T1000 (cell line): ENCODE results near the gene RBSN.

Experiments used
- DNase-seq: peaks from one replicate; lab custom pipeline; 2025; ENCODE audit warnings: mixed read lengths; lab: John Stamatoyannopoulos, UW

The RBSN gene

GRCh38 chr3:15056676-15057404 is 42.1 kb downstream of the RBSN start:
- DNase-seq, result no peak

GRCh38 chr3:15055019-15055557 is 43.9 kb downstream of the RBSN start:
- no peak for DNase-seq

- DNase-seq, result no peak
Measured at GRCh38 chr3:15053541-15053940, 45.4 kb downstream of the RBSN start.

- DNase-seq, result no peak
Measured at GRCh38 chr3:15052335-15053242, 46.4 kb downstream of the RBSN start.

GRCh38 chr3:15051531-15051930 is 47.4 kb downstream of the RBSN start:
- DNase-seq, result no peak

GRCh38 chr3:15050405-15051092 is 48.4 kb downstream of the RBSN start:
- DNase-seq, result no peak

- DNase-seq, result no peak
Measured at GRCh38 chr3:15049584-15049983, 49.4 kb downstream of the RBSN start.

GRCh38 chr3:15045667-15046066 is 53.3 kb downstream of the RBSN start:
- DNase-seq, result no peak

- no peak for DNase-seq
Measured at GRCh38 chr3:15044326-15044725, 54.6 kb downstream of the RBSN start.

- no peak for DNase-seq
Measured at GRCh38 chr3:15043408-15044171, 55.4 kb downstream of the RBSN start.

- no peak for DNase-seq
Measured at GRCh38 chr3:15042936-15043335, 56.0 kb downstream of the RBSN start.

- no peak for DNase-seq
Measured at GRCh38 chr3:15041950-15042349, 57.0 kb downstream of the RBSN start.

- no peak for DNase-seq
Measured at GRCh38 chr3:15040844-15041243, 58.1 kb downstream of the RBSN start.

- no peak for DNase-seq
Measured at GRCh38 chr3:15038306-15038705, 60.6 kb downstream of the RBSN start.

- no peak for DNase-seq
Measured at GRCh38 chr3:15033103-15033502, 65.8 kb downstream of the RBSN start.

GRCh38 chr3:15032650-15033049 is 66.3 kb downstream of the RBSN start:
- DNase-seq, result no peak

GRCh38 chr3:15029625-15030024 is 69.3 kb downstream of the RBSN start:
- no peak for DNase-seq

- no peak for DNase-seq
Measured at GRCh38 chr3:15023719-15024118, 75.2 kb downstream of the RBSN start.

- DNase-seq, result no peak
Measured at GRCh38 chr3:15023249-15023648, 75.7 kb downstream of the RBSN start.
